HG02571 (cell line): Measurements from ENCODE around the gene ITGBL1.

Experiments
- ATAC-seq: cut with Tn5 transposase; IDR thresholded peaks from one replicate; pipeline ENCODE4 v1.9.1; 2021; ENCODE audit warnings: mild to moderate bottlenecking, moderate library complexity; ENCODE audit not compliant: unreplicated experiment

ITGBL1 gene

GRCh38 chr13:101621099-101621498, 168.6 kb downstream of the ITGBL1 start:
- no peak for ATAC-seq

GRCh38 chr13:101623470-101624209, 171.2 kb downstream of the ITGBL1 start:
- no peak for ATAC-seq

- no peak for ATAC-seq
Measured at GRCh38 chr13:101624210-101624922, 171.9 kb downstream of the ITGBL1 start.

- no peak for ATAC-seq
Measured at GRCh38 chr13:101624981-101625380, 172.5 kb downstream of the ITGBL1 start.

- peak; percentile 91 for ATAC-seq
Measured at GRCh38 chr13:101626925-101627555, 174.6 kb downstream of the ITGBL1 start.

- peak; percentile 46 for ATAC-seq
Measured at GRCh38 chr13:101627556-101627943, 175.1 kb downstream of the ITGBL1 start.

GRCh38 chr13:101628900-101629299, 176.4 kb downstream of the ITGBL1 start:
- ATAC-seq: no peak

GRCh38 chr13:101631395-101631794, 178.9 kb downstream of the ITGBL1 start:
- no peak for ATAC-seq

GRCh38 chr13:101634142-101634541, 181.7 kb downstream of the ITGBL1 start:
- no peak for ATAC-seq

GRCh38 chr13:101639711-101640110, 187.2 kb downstream of the ITGBL1 start:
- no peak for ATAC-seq

- ATAC-seq: no peak
Measured at GRCh38 chr13:101640788-101641400, 188.4 kb downstream of the ITGBL1 start.

GRCh38 chr13:101645871-101646270, 193.4 kb downstream of the ITGBL1 start:
- ATAC-seq: no peak

- no peak for ATAC-seq
Measured at GRCh38 chr13:101647760-101648159, 195.3 kb downstream of the ITGBL1 start.

- no peak for ATAC-seq
Measured at GRCh38 chr13:101648766-101649487, 196.5 kb downstream of the ITGBL1 start.

- ATAC-seq: no peak
Measured at GRCh38 chr13:101649488-101650126, 197.1 kb downstream of the ITGBL1 start.

- no peak for ATAC-seq
Measured at GRCh38 chr13:101654883-101655282, 202.4 kb downstream of the ITGBL1 start.

GRCh38 chr13:101655435-101655834, 203.0 kb downstream of the ITGBL1 start:
- no peak for ATAC-seq

- ATAC-seq: no peak
Measured at GRCh38 chr13:101660711-101661110, 208.2 kb downstream of the ITGBL1 start.

- ATAC-seq: no peak
Measured at GRCh38 chr13:101661839-101662238, 209.4 kb downstream of the ITGBL1 start.

- no peak for ATAC-seq
Measured at GRCh38 chr13:101673360-101674105, 221.1 kb downstream of the ITGBL1 start.
